PC-3 (cell line): ENCODE results near the gene PURA. TPM values are rescaled to one million over a fixed set of nuclear protein-coding genes. Genes with fewer than 3 reads are reported as not detected.
A peak's percentile ranks its signal among the peaks of the same experiment; 100 is the strongest.

Source experiments
- ATAC-seq: fragments of 200-7000 bp; cut with Tn5 transposase; 2 replicates; pipeline ENCODE4 v1.9.1; 2020; ENCODE audit warnings: mild to moderate bottlenecking, moderate library complexity
- BruUV-seq: library from RNA; stranded (reverse); fragments of 400-500 nt; replicated peaks from 2 replicates; lab custom pipeline; 2021; lab: Mats Ljungman, UMichigan
- CTCF ChIA-PET: fragments of 300-600 bp; sonication (Branson Sonifier 250); formaldehyde crosslinking; loops from one replicate; lab custom pipeline; 2022; ENCODE audit warnings: antibody characterized with exemption; lab: Charles Lee
- POLR2A ChIA-PET: fragments of 300-600 bp; sonication (Branson Sonifier 250); formaldehyde crosslinking; loops from one replicate; lab custom pipeline; 2022; ENCODE audit warnings: antibody characterized with exemption; ENCODE audit not compliant: unreplicated experiment; lab: Charles Lee
- DNase-seq: peaks from one replicate; pipeline ENCODE4 v3.0.0-alpha.2; 2015
- H2AFZ ChIP-seq: fragments of 300-600 bp; sonication (generic); 2 replicates; pipeline ENCODE4 v1.6.0; 2016; ENCODE audit warnings: antibody characterized with exemption, low read length
- H3F3A ChIP-seq: fragments of 300-600 bp; sonication (generic); one replicate; pipeline ENCODE4 v1.6.0; 2017; ENCODE audit warnings: antibody characterized with exemption, low read length, control low read depth, mild to moderate bottlenecking; ENCODE audit not compliant: unreplicated experiment
- H3K27ac ChIP-seq: fragments of 300-600 bp; sonication (generic); 2 replicates; pipeline ENCODE4 v1.5.1; 2016; ENCODE audit warnings: mild to moderate bottlenecking, low read length
- H3K27me3 ChIP-seq: fragments of 300-600 bp; sonication (generic); 2 replicates; pipeline ENCODE4 v1.6.1; 2016; ENCODE audit warnings: low read length, mixed read lengths
- H3K36me3 ChIP-seq: fragments of 300-600 bp; sonication (generic); 2 replicates; pipeline ENCODE4 v1.6.1; 2016; ENCODE audit warnings: low read depth, mixed run types, low read length, mixed read lengths
- H3K4me1 ChIP-seq: fragments of 300-600 bp; sonication (generic); 2 replicates; pipeline ENCODE4 v1.5.1; 2016; ENCODE audit warnings: low read length; ENCODE audit not compliant: insufficient read depth
- H3K4me2 ChIP-seq: fragments of 300-600 bp; sonication (generic); 2 replicates; pipeline ENCODE4 v1.6.0; 2016; ENCODE audit warnings: low read length
- H3K4me3 ChIP-seq: fragments of 300-600 bp; sonication (generic); 2 replicates; pipeline ENCODE4 v1.5.1; 2016; ENCODE audit warnings: mild to moderate bottlenecking, low read length, mixed read lengths
- H3K79me2 ChIP-seq: fragments of 300-600 bp; sonication (generic); 2 replicates; pipeline ENCODE4 v1.6.1; 2017; ENCODE audit warnings: low read length, mixed read lengths
- H3K9ac ChIP-seq: fragments of 300-600 bp; sonication (generic); 2 replicates; pipeline ENCODE4 v1.6.0; 2016; ENCODE audit warnings: mild to moderate bottlenecking, low read length
- H3K9me2 ChIP-seq: fragments of 300-600 bp; sonication (generic); replicated peaks from 2 replicates; pipeline ENCODE4 v1.6.1; 2016; ENCODE audit warnings: mixed run types, low read length, mixed read lengths
- H3K9me3 ChIP-seq: fragments of 300-600 bp; sonication (generic); 2 replicates; pipeline ENCODE4 v1.6.1; 2016; ENCODE audit warnings: low read length, mixed read lengths
- H4K20me1 ChIP-seq: fragments of 300-600 bp; sonication (generic); 2 replicates; pipeline ENCODE4 v1.6.1; 2016; ENCODE audit warnings: low read length, mixed read lengths
- CTCF ChIP-seq: fragments of 300-600 bp; sonication (generic); conservative IDR thresholded peaks from 2 replicates; pipeline ENCODE4 v1.5.1; 2017; ENCODE audit warnings: antibody characterized with exemption, low read depth, mild to moderate bottlenecking, low read length
- EZH2 ChIP-seq: fragments of 300-600 bp; sonication (generic); IDR thresholded peaks from one replicate; pipeline ENCODE4 v1.6.1; 2017; ENCODE audit warnings: antibody characterized with exemption, mild to moderate bottlenecking, low read length; ENCODE audit not compliant: unreplicated experiment
- EZH2phosphoT487 ChIP-seq: fragments of 300-600 bp; sonication (generic); IDR thresholded peaks from 2 replicates; pipeline ENCODE4 v1.6.1; 2018; ENCODE audit warnings: mild to moderate bottlenecking, antibody characterized with exemption, low read length, borderline replicate concordance
- intact Hi-C: fragments of 100-400 bp; cut with micrococcal nuclease; formaldehyde crosslinking; loops from 2 replicates; pipeline ENCODE4 v1.9.0; 2023
- total RNA-seq: library from RNA; depleted of rRNA; stranded (reverse); fragments of >200 nt; gene quantifications from 2 replicates; pipeline ENCODE4 v1.2.3, GENCODE V29; 2014

The PURA gene
- total RNA-seq, 1 experiment from 2014 or later = 8.5 TPM

- POLR2A ChIA-PET = interaction anchor here (0.6 kb wide), 1 partner anchor 36 kb away, joined by 4 read pairs; no protein-coding TSS in a partner anchor
- TF ChIP-seq CTCF = no peak
- TF ChIP-seq EZH2 = no peak
- TF ChIP-seq EZH2phosphoT487 = no peak
- no peaks in the 10 kb centered on the region for H3K4me1 ChIP-seq
- no TSS peak for BruUV-seq
- no peaks in the 10 kb centered on the region for H3F3A ChIP-seq
- CTCF ChIA-PET = interaction anchor here (0.6 to 2.0 kb wide), 5 partner anchors 13 to 176 kb away, joined by 3 to 16 read pairs (median 5); no protein-coding TSS in a partner anchor
- H3K79me2 ChIP-seq = no peaks in the 10 kb centered on the region
- H2AFZ ChIP-seq = no peak overlapping the region
- DNase-seq = no peak
- H3K36me3 ChIP-seq = no peaks in the 10 kb centered on the region
- intact Hi-C loops = loop anchor here (2.0 kb wide), 1 partner anchor 28 kb away; no protein-coding TSS in a partner anchor
- H4K20me1 ChIP-seq = no peaks in the 10 kb centered on the region
- no peaks in the 10 kb centered on the region for H3K27me3 ChIP-seq
- no peak overlapping the region for H3K9ac ChIP-seq
- H3K9me2 ChIP-seq = no peaks in the 10 kb centered on the region
- H3K9me3 ChIP-seq = no peaks in the 10 kb centered on the region
- no peak overlapping the region for H3K4me2 ChIP-seq
- no peak for ATAC-seq
- H3K4me3 ChIP-seq = no peak overlapping the region
- H3K27ac ChIP-seq = no peak overlapping the region
Observed at GRCh38 chr5:140145256-140145655, 31.3 kb downstream of the PURA start.

GRCh38 chr5:140145818-140146522, 32.1 kb downstream of the PURA start:
- Histone ChIP-seq H3K27me3 (no peaks in the 10 kb centered on the region), H3K36me3 (no peaks in the 10 kb centered on the region), H3K9me3 (no peaks in the 10 kb centered on the region), H3K27ac (no peak overlapping the region), H4K20me1 (no peaks in the 10 kb centered on the region), H3K79me2 (no peaks in the 10 kb centered on the region), H3K4me3 (no peak overlapping the region), H3K4me1 (no peaks in the 10 kb centered on the region), H3K9ac (no peak overlapping the region), H3F3A (no peaks in the 10 kb centered on the region), H2AFZ (no peak overlapping the region), H3K4me2 (no peak overlapping the region), H3K9me2 (no peaks in the 10 kb centered on the region)
- CTCF ChIA-PET = interaction anchor here (0.6 to 1.2 kb wide), 4 partner anchors 14 to 177 kb away, joined by 3 to 5 read pairs (median 4); no protein-coding TSS in a partner anchor
- BruUV-seq = no TSS peak
- POLR2A ChIA-PET = interaction anchor here (0.6 kb wide), 1 partner anchor 36 kb away, joined by 4 read pairs; no protein-coding TSS in a partner anchor
- ATAC-seq (peak; percentile 52), DNase-seq (peak; percentile 35)
- intact Hi-C loops = loop anchor here (2.0 kb wide), 1 partner anchor 29 kb away; no protein-coding TSS in a partner anchor
- no peak for TF ChIP-seq EZH2phosphoT487
- no peak for TF ChIP-seq EZH2
- peak; percentile 42; the same call in 1 of the 2 replicates for TF ChIP-seq CTCF

- Histone ChIP-seq H3K9me2 (no peaks in the 10 kb centered on the region), H2AFZ (no peak overlapping the region), H3K4me2 (no peak overlapping the region), H3K9ac (no peak overlapping the region), H3K27ac (no peak overlapping the region), H3K27me3 (no peaks in the 10 kb centered on the region), H3K4me1 (no peaks in the 10 kb centered on the region), H4K20me1 (no peaks in the 10 kb centered on the region), H3K79me2 (no peaks in the 10 kb centered on the region), H3K4me3 (no peak overlapping the region), H3K36me3 (no peaks in the 10 kb centered on the region), H3F3A (no peaks in the 10 kb centered on the region), H3K9me3 (no peaks in the 10 kb centered on the region)
- CTCF ChIA-PET = interaction anchor here (1.2 kb wide), 1 partner anchor 25 kb away, joined by 5 read pairs; no protein-coding TSS in a partner anchor
- no peak for DNase-seq
- TF ChIP-seq CTCF = no peak
- TF ChIP-seq EZH2phosphoT487 = no peak
- TF ChIP-seq EZH2 = no peak
- POLR2A ChIA-PET = no interaction called here
- BruUV-seq = no TSS peak
- intact Hi-C loops = no loop called here
- ATAC-seq = no peak
Observed at GRCh38 chr5:140146523-140146842, 32.6 kb downstream of the PURA start.
